Nephron (organoid): ENCODE results near the gene CHMP2A.
"Not testable (repeated sequence)": the region's sequence is repeated elsewhere in the genome, so short reads cannot be mapped to it uniquely, and the experiment has no call there.

Experiments used
- H3K27ac Mint-ChIP-seq, 3 experiments: 2 replicates each; pipeline ENCODE4 v1.8.0; 2020; ENCODE audit warnings: mixed read lengths in 3 of 3, mild to moderate bottlenecking in 2 of 3, moderate library complexity in 1 of 3
- H3K27me3 Mint-ChIP-seq: 2 replicates; pipeline ENCODE4 v1.8.0; 2021; ENCODE audit warnings: low read depth, mild to moderate bottlenecking, moderate library complexity, mixed read lengths
- H3K36me3 Mint-ChIP-seq: 2 replicates; pipeline ENCODE4 v1.8.0; 2020; ENCODE audit warnings: low read depth, mixed read lengths
- H3K4me1 Mint-ChIP-seq: 2 replicates; pipeline ENCODE4 v1.8.0; 2020; ENCODE audit warnings: mixed read lengths
- H3K4me3 Mint-ChIP-seq, 3 experiments: 2 replicates each; pipeline ENCODE4 v1.8.0; 2020; ENCODE audit warnings: mild to moderate bottlenecking in 3 of 3, mixed read lengths in 3 of 3, moderate library complexity in 2 of 3
- H3K9me3 Mint-ChIP-seq: 2 replicates; pipeline ENCODE4 v1.8.0; 2020; ENCODE audit warnings: mixed read lengths
- CTCF ChIP-seq, 3 experiments: fragments of 200-600 bp; sonication (generic); IDR thresholded peaks; one replicate each; pipeline ENCODE4 v1.5.0; 2021; ENCODE audit warnings: antibody characterized with exemption in 3 of 3; ENCODE audit not compliant: unreplicated experiment in 3 of 3

Gene CHMP2A

DNA sequence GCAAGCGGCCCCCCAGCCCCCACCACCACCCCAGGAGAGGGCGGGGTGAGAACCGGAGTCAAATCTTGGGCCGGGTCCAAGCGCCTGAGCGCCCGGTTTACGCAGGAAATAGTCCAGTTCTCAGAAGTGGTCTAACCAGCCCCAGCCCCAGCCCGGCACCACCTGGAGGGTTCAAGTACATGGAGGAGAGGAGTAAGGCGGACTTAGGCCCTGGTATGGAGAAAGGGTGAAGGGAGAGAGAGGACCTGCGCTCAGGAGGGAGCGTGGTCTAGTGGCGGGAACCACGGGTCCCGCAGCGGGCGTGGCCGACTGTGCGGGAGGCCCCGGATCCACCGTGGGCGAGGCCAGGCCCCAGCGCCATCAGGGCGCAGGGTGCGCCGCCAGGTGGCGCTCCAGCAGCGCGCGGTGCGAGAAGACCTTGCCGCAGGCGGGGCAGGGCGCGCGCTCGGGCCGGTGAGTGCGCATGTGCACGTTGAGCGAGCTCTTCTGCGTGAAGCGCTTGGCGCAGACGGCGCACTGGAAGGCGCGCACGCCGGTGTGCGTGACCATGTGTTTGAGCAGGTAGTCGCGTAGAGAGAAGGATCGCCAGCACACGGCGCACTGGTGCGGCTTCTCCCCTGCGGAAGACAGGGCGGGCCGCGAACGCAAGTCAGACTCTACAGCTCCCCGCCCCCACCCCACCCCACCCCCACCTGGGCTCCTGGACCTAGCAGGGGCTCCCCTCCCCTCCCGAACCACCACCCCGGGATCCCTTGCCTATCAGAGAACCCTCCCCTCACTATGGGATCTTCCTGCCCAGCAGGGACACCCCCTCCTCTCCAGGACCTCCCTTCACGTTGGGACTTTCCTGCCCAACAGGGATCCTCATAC, 41.0 kb downstream of the CHMP2A start:
- Mint-ChIP-seq H3K27me3 (no peaks in the 10 kb centered on the region), H3K9me3 (no peaks in the 10 kb centered on the region), H3K27ac (peak overlapping the region; percentile 59 to 88 (median 84)), H3K36me3 (peaks cover 7% of the 10 kb centered on the region), H3K4me3 (peak overlapping the region; percentile 84 to 90 (median 89)), H3K4me1 (peaks cover 16% of the 10 kb centered on the region)
- TF ChIP-seq CTCF (IDR thresholded peaks at IDR 0.05; ENCODE audit: unreplicated experiment in 3 of 3), result peak; percentile 98 to 99 (median 99)

DNA sequence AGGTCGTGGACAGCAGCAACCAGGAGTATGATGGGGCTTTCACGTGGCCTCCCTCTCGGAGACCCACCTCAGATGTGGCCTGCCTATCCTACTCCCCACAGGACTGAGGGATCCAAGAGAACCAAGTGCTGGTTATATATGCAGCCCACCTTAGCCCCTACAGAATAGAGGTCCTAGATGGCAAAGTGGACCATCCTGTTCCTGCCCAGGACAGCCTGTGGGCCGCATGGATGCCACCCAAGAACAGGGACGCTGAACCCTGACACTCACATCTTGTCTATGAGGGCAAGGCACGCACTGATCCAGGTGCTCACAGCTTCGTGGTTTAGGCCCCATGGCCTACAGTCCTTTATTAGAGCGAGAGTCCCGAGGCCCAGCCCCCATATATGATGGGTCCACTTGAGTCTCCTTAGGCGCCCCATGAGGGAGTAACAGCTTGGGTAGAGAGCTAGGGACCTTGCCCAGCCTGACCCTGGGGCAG, 41.7 kb downstream of the CHMP2A start:
- Mint-ChIP-seq H3K4me1 (peaks cover 12% of the 10 kb centered on the region), H3K27ac (no peak overlapping the region), H3K36me3 (peaks cover 7% of the 10 kb centered on the region), H3K4me3 (peak overlapping the region in 1 of 3 experiments; percentile 68), H3K27me3 (no peaks in the 10 kb centered on the region), H3K9me3 (no peaks in the 10 kb centered on the region)
- no peak for TF ChIP-seq CTCF (IDR thresholded peaks at IDR 0.05; ENCODE audit: unreplicated experiment in 3 of 3)

DNA sequence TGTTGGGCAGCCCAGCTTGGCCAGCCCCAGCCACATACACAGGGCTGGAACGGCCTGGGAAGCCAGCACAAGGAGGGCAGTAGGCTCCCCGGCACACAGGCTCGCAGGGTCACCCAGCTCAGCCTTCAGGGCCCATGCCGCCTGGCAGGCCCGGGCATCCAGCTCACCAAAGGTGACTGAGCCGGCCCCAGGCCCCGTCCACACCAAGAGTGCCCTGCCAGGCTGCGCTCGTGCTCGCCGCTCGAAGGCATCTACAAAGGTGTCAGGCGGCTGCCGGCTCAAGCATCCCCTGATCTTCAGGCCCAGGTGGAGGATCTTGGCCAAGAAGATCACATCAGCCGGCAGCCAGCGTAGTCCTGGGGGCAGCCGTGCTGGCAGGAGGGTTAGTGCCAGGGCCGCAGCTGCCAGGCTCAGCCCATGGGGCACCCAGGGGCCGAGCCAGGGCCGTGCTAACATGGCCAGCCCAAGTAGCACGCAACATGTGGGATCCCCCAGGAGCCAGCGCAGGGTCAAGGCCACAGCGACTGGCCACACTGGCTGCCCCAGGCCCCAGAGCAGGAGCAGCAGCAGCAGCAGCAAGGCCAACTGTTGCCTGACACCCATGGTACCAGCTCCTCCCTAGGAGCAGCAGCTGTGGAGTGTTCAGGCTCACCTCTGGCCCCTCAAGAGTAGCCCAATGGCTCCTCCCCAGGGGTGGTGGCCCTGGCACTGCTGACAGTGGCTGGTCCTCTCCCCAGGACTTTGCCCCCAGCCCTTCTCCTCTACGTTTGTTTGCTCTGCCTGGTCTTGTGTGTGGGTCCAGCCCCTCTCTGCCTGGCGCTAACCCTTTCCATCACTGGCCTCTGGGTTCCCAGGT, 43.3 kb downstream of the CHMP2A start, which contains the start of gene SLC27A5:
Gene SLC27A5 (minus strand): TSS at position 640 of the 856 bp plus-strand sequence. CDS start 37 bp downstream, at position 603.
- Mint-ChIP-seq H3K27ac (no peak within 1 kb of the TSS), H3K9me3 (peaks cover 6% of the 10 kb centered on the region), H3K36me3 (peaks cover 11% of the 10 kb centered on the region), H3K4me3 (no peak within 1 kb of the TSS), H3K27me3 (no peaks in the 10 kb centered on the region), H3K4me1 (peaks cover 7% of the 10 kb centered on the region)
- no peak for TF ChIP-seq CTCF (IDR thresholded peaks at IDR 0.05; ENCODE audit: unreplicated experiment in 3 of 3)

- TF ChIP-seq CTCF (IDR thresholded peaks at IDR 0.05; ENCODE audit: unreplicated experiment in 3 of 3), result no peak
- Mint-ChIP-seq H3K9me3 (peaks cover 6% of the 10 kb centered on the region), H3K4me3 (peak overlapping the region in 1 of 3 experiments; percentile 17), H3K36me3 (peaks cover 4% of the 10 kb centered on the region), H3K27ac (no peak overlapping the region), H3K27me3 (no peaks in the 10 kb centered on the region), H3K4me1 (peaks cover under 1% of the 10 kb centered on the region)
Observed at GRCh38 chr19:58510084-58510862, 44.6 kb downstream of the CHMP2A start.

DNA sequence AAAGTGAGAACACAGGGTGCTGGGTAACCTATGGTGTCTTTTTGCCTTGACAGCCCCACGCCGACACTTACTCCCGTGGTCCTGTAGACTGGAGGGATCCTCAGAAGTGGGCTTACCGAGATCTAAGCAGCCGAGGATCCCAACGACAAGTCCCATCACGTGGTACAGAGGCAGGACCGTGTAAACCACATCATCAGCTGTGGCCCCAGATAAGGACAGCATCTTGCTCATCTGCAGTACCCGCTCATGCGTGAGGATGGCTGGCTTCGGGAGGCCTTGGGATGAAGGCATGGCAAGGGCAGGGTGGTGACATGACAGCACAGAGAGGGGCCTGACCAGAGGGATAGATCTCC, 45.2 kb downstream of the CHMP2A start:
- no peak for TF ChIP-seq CTCF (IDR thresholded peaks at IDR 0.05; ENCODE audit: unreplicated experiment in 3 of 3)

DNA sequence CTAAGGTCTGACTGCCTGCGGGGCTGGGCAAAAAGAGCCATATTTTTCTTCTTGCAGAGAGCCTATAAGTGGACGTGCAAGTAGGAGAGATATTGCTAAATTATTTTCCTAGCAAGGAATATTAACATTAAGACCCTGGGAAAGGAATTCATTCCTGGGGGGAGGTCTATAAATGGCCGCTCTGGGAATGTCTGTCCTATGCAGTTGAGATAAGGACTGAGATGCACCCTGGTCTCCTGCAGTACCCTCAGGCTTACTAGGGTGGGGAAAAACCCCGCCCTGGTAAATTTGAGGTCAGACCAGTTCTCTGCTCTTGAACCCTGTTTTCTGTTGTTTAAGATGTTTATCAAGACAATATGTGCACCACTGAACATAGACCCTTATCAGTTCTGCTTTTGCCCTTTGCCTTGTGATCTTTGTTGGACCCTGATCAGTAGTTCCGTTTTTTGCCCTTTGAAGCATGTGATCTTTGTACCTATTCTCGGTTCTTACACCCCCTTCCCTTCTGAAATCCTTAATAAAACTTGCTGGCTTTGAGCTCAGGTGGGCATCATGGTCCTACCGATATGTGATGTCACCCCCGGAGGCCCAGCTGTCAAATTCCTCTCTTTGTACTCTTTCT, 47.2 kb downstream of the CHMP2A start:
- H3K4me3 Mint-ChIP-seq, H3K27me3 Mint-ChIP-seq, H3K4me1 Mint-ChIP-seq, H3K27ac Mint-ChIP-seq, H3K9me3 Mint-ChIP-seq, H3K36me3 Mint-ChIP-seq: not testable (repeated sequence)

More for the DNA sequence above, 45.2 kb downstream of the CHMP2A start:
- Mint-ChIP-seq H3K36me3 (peaks cover 4% of the 10 kb centered on the region), H3K4me3 (no peak overlapping the region), H3K27ac (no peak overlapping the region), H3K27me3 (no peaks in the 10 kb centered on the region), H3K4me1 (no peaks in the 10 kb centered on the region), H3K9me3 (peaks cover 6% of the 10 kb centered on the region)
